Measurements from ENCODE around the gene PRKG1.
A peak's percentile ranks its signal among the peaks of the same experiment; 100 is the strongest.

PRKG1 gene

GRCh38 chr10:51074238-51075028 is at the start of gene PRKG1:
PRKG1 (plus strand) TSS chr10:51074487.
- H2AFZ ChIP-seq (ENCODE audit: low read depth, low read length) = peak within 1 kb of the TSS; percentile 85
- peaks cover 12% of the 10 kb centered on the region for H3K4me1 ChIP-seq (ENCODE audit: insufficient read depth, low read length)
- H3K4me3 ChIP-seq (ENCODE audit: low read length) = peak within 1 kb of the TSS; percentile 62
- no peaks in the 10 kb centered on the region for H3K27me3 ChIP-seq (ENCODE audit: insufficient read depth, low read length)
- no peaks in the 10 kb centered on the region for H3K9me3 ChIP-seq (ENCODE audit: low read length)
- no peaks in the 10 kb centered on the region for H3K36me3 ChIP-seq (ENCODE audit: insufficient read depth, low read length)

- no peaks in the 10 kb centered on the region for H3K4me1 ChIP-seq (ENCODE audit: insufficient read depth, low read length)
- no peak overlapping the region for H3K4me3 ChIP-seq (ENCODE audit: low read length)
- no peaks in the 10 kb centered on the region for H3K36me3 ChIP-seq (ENCODE audit: insufficient read depth, low read length)
- H2AFZ ChIP-seq (ENCODE audit: low read depth, low read length) = no peak overlapping the region
- no peaks in the 10 kb centered on the region for H3K9me3 ChIP-seq (ENCODE audit: low read length)
- H3K27me3 ChIP-seq (ENCODE audit: insufficient read depth, low read length) = no peaks in the 10 kb centered on the region
Observed at GRCh38 chr10:51028420-51028819, 45.9 kb upstream of the PRKG1 start.

- no peaks in the 10 kb centered on the region for H3K27me3 ChIP-seq (ENCODE audit: insufficient read depth, low read length)
- H3K4me1 ChIP-seq (ENCODE audit: insufficient read depth, low read length) = no peaks in the 10 kb centered on the region
- H2AFZ ChIP-seq (ENCODE audit: low read depth, low read length) = no peak overlapping the region
- no peak overlapping the region for H3K4me3 ChIP-seq (ENCODE audit: low read length)
- H3K36me3 ChIP-seq (ENCODE audit: insufficient read depth, low read length) = no peaks in the 10 kb centered on the region
- no peaks in the 10 kb centered on the region for H3K9me3 ChIP-seq (ENCODE audit: low read length)
Observed at GRCh38 chr10:51029172-51029641, 45.1 kb upstream of the PRKG1 start.

- H3K4me1 ChIP-seq (ENCODE audit: insufficient read depth, low read length) = no peaks in the 10 kb centered on the region
- no peak overlapping the region for H2AFZ ChIP-seq (ENCODE audit: low read depth, low read length)
- no peaks in the 10 kb centered on the region for H3K9me3 ChIP-seq (ENCODE audit: low read length)
- no peaks in the 10 kb centered on the region for H3K27me3 ChIP-seq (ENCODE audit: insufficient read depth, low read length)
- H3K4me3 ChIP-seq (ENCODE audit: low read length) = no peak overlapping the region
- no peaks in the 10 kb centered on the region for H3K36me3 ChIP-seq (ENCODE audit: insufficient read depth, low read length)
Observed at GRCh38 chr10:51030480-51030879, 43.8 kb upstream of the PRKG1 start.

- H3K27me3 ChIP-seq (ENCODE audit: insufficient read depth, low read length) = no peaks in the 10 kb centered on the region
- no peaks in the 10 kb centered on the region for H3K36me3 ChIP-seq (ENCODE audit: insufficient read depth, low read length)
- no peak overlapping the region for H2AFZ ChIP-seq (ENCODE audit: low read depth, low read length)
- no peaks in the 10 kb centered on the region for H3K9me3 ChIP-seq (ENCODE audit: low read length)
- H3K4me3 ChIP-seq (ENCODE audit: low read length) = no peak overlapping the region
- no peaks in the 10 kb centered on the region for H3K4me1 ChIP-seq (ENCODE audit: insufficient read depth, low read length)
Observed at GRCh38 chr10:51031950-51032349, 42.3 kb upstream of the PRKG1 start.

- H3K4me3 ChIP-seq (ENCODE audit: low read length) = no peak overlapping the region
- H3K27me3 ChIP-seq (ENCODE audit: insufficient read depth, low read length) = no peaks in the 10 kb centered on the region
- H2AFZ ChIP-seq (ENCODE audit: low read depth, low read length) = no peak overlapping the region
- H3K9me3 ChIP-seq (ENCODE audit: low read length) = no peaks in the 10 kb centered on the region
- H3K4me1 ChIP-seq (ENCODE audit: insufficient read depth, low read length) = no peaks in the 10 kb centered on the region
- H3K36me3 ChIP-seq (ENCODE audit: insufficient read depth, low read length) = no peaks in the 10 kb centered on the region
Observed at GRCh38 chr10:51034769-51035168, 39.5 kb upstream of the PRKG1 start.

- no peaks in the 10 kb centered on the region for H3K27me3 ChIP-seq (ENCODE audit: insufficient read depth, low read length)
- H3K4me3 ChIP-seq (ENCODE audit: low read length) = no peak overlapping the region
- H3K36me3 ChIP-seq (ENCODE audit: insufficient read depth, low read length) = no peaks in the 10 kb centered on the region
- no peak overlapping the region for H2AFZ ChIP-seq (ENCODE audit: low read depth, low read length)
- no peaks in the 10 kb centered on the region for H3K9me3 ChIP-seq (ENCODE audit: low read length)
- no peaks in the 10 kb centered on the region for H3K4me1 ChIP-seq (ENCODE audit: insufficient read depth, low read length)
Observed at GRCh38 chr10:51035344-51035743, 38.9 kb upstream of the PRKG1 start.

- H3K27me3 ChIP-seq (ENCODE audit: insufficient read depth, low read length) = no peaks in the 10 kb centered on the region
- H3K4me3 ChIP-seq (ENCODE audit: low read length) = no peak overlapping the region
- H3K9me3 ChIP-seq (ENCODE audit: low read length) = no peaks in the 10 kb centered on the region
- no peaks in the 10 kb centered on the region for H3K4me1 ChIP-seq (ENCODE audit: insufficient read depth, low read length)
- no peak overlapping the region for H2AFZ ChIP-seq (ENCODE audit: low read depth, low read length)
- H3K36me3 ChIP-seq (ENCODE audit: insufficient read depth, low read length) = no peaks in the 10 kb centered on the region
Observed at GRCh38 chr10:51045871-51046270, 28.4 kb upstream of the PRKG1 start.

- Histone ChIP-seq H3K27me3 (ENCODE audit: insufficient read depth, low read length) (no peaks in the 10 kb centered on the region), H2AFZ (ENCODE audit: low read depth, low read length) (no peak overlapping the region), H3K4me3 (ENCODE audit: low read length) (no peak overlapping the region), H3K36me3 (ENCODE audit: insufficient read depth, low read length) (no peaks in the 10 kb centered on the region), H3K9me3 (ENCODE audit: low read length) (no peaks in the 10 kb centered on the region), H3K4me1 (ENCODE audit: insufficient read depth, low read length) (no peaks in the 10 kb centered on the region)
Observed at GRCh38 chr10:51046654-51047053, 27.6 kb upstream of the PRKG1 start.

- Histone ChIP-seq H2AFZ (ENCODE audit: low read depth, low read length) (no peak overlapping the region), H3K4me3 (ENCODE audit: low read length) (no peak overlapping the region), H3K36me3 (ENCODE audit: insufficient read depth, low read length) (no peaks in the 10 kb centered on the region), H3K27me3 (ENCODE audit: insufficient read depth, low read length) (no peaks in the 10 kb centered on the region), H3K9me3 (ENCODE audit: low read length) (no peaks in the 10 kb centered on the region), H3K4me1 (ENCODE audit: insufficient read depth, low read length) (no peaks in the 10 kb centered on the region)
Observed at GRCh38 chr10:51047857-51048256, 26.4 kb upstream of the PRKG1 start.

- H3K27me3 ChIP-seq (ENCODE audit: insufficient read depth, low read length) = no peaks in the 10 kb centered on the region
Observed at GRCh38 chr10:51048792-51049191, 25.5 kb upstream of the PRKG1 start.

GRCh38 chr10:51052163-51052562 is 22.1 kb upstream of the PRKG1 start:
- Histone ChIP-seq H3K9me3 (ENCODE audit: low read length) (no peaks in the 10 kb centered on the region), H3K27me3 (ENCODE audit: insufficient read depth, low read length) (no peaks in the 10 kb centered on the region), H3K4me1 (ENCODE audit: insufficient read depth, low read length) (no peaks in the 10 kb centered on the region), H3K36me3 (ENCODE audit: insufficient read depth, low read length) (no peaks in the 10 kb centered on the region), H3K4me3 (ENCODE audit: low read length) (no peak overlapping the region), H2AFZ (ENCODE audit: low read depth, low read length) (no peak overlapping the region)

More at GRCh38 chr10:51048792-51049191, 25.5 kb upstream of the PRKG1 start:
- Histone ChIP-seq H2AFZ (ENCODE audit: low read depth, low read length) (no peak overlapping the region), H3K36me3 (ENCODE audit: insufficient read depth, low read length) (no peaks in the 10 kb centered on the region), H3K4me1 (ENCODE audit: insufficient read depth, low read length) (no peaks in the 10 kb centered on the region), H3K9me3 (ENCODE audit: low read length) (no peaks in the 10 kb centered on the region), H3K4me3 (ENCODE audit: low read length) (no peak overlapping the region)

- no peaks in the 10 kb centered on the region for H3K4me1 ChIP-seq (ENCODE audit: insufficient read depth, low read length)
- H2AFZ ChIP-seq (ENCODE audit: low read depth, low read length) = no peak overlapping the region
- no peak overlapping the region for H3K4me3 ChIP-seq (ENCODE audit: low read length)
- no peaks in the 10 kb centered on the region for H3K9me3 ChIP-seq (ENCODE audit: low read length)
- H3K36me3 ChIP-seq (ENCODE audit: insufficient read depth, low read length) = no peaks in the 10 kb centered on the region
- no peaks in the 10 kb centered on the region for H3K27me3 ChIP-seq (ENCODE audit: insufficient read depth, low read length)
Observed at GRCh38 chr10:51057925-51058324, 16.4 kb upstream of the PRKG1 start.

- H3K4me3 ChIP-seq (ENCODE audit: low read length) = no peak overlapping the region
Observed at GRCh38 chr10:51063166-51063565, 11.1 kb upstream of the PRKG1 start.

More at GRCh38 chr10:51063166-51063565, 11.1 kb upstream of the PRKG1 start:
- Histone ChIP-seq H3K27me3 (ENCODE audit: insufficient read depth, low read length) (no peaks in the 10 kb centered on the region), H3K36me3 (ENCODE audit: insufficient read depth, low read length) (no peaks in the 10 kb centered on the region), H2AFZ (ENCODE audit: low read depth, low read length) (no peak overlapping the region), H3K9me3 (ENCODE audit: low read length) (no peaks in the 10 kb centered on the region), H3K4me1 (ENCODE audit: insufficient read depth, low read length) (no peaks in the 10 kb centered on the region)
